ENCODE measurements around the gene TNS3. TPM values are rescaled to one million over a fixed set of nuclear protein-coding genes. Genes with fewer than 3 reads are reported as not detected.
"Not testable (repeated sequence)": the region's sequence is repeated elsewhere in the genome, so short reads cannot be mapped to it uniquely, and the experiment has no call there.

Gene TNS3
- total and polyA plus RNA-seq, 2 of the 13 experiments (the other 11 are each of a cell fraction or from before 2014, with no cell fraction given), result 52.9 to 55.7 TPM

DNA sequence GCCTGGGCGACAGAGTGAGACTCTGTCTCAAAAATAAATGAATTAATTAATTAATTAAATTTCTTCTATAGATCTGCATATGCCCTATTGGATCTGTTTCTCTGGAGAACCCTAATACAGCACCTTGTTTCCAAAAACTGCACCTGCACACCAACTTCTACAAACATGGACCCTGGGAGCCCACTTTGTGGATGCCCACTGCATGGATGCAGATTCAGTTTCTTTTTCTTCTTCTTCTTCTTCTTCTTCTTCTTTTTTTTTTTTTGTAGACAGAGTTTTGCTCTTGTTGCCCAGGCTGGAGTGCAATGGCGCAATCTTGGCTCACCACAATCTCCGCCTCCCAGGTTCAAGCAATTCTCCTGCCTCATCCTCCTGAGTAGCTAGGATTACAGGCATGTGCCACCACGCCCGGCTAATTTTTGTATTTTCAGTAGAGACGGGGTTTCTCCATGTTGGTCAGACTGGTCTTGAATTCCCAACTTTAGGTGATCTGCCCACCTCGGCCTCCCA, 4.3 kb upstream of the TNS3 start:
- H4K20me1 ChIP-seq (ENCODE audit: insufficient read depth, low read length); H3K27ac ChIP-seq (ENCODE audit: extremely low read length, insufficient read depth, low read length); DNase-seq (ENCODE audit: low spot score); intact Hi-C loops (cut with micrococcal nuclease; ENCODE audit: unreplicated experiment); BruUV-seq (replicated peaks); H2AFZ ChIP-seq (ENCODE audit: low read length); H3K9me3 ChIP-seq (ENCODE audit: low read length); H3K27me3 ChIP-seq (ENCODE audit: control insufficient read depth in 1 of 2, insufficient read depth in 2 of 2, low read length in 2 of 2); H3K36me3 ChIP-seq (replicated peaks in 1 of 2; ENCODE audit: control insufficient read depth in 1 of 2, insufficient read depth in 2 of 2, low read length in 2 of 2); H3K9ac ChIP-seq (ENCODE audit: insufficient read depth, low read depth, low read length); CTCF ChIA-PET (ENCODE audit: low intra/inter-chr PET ratio, low total read pairs); ATAC-seq; H3K4me3 ChIP-seq (replicated peaks in 1 of 3; ENCODE audit: insufficient read depth in 1 of 3, low read depth in 2 of 3, low read length in 3 of 3); FAIRE-seq; H3K79me2 ChIP-seq (ENCODE audit: insufficient read depth, low read length); in situ Hi-C loops (cut with HindIII; ENCODE audit: extremely low pct_ligation_motif_present, low pct_unique_long_range_greater_than_20kb); H3K4me2 ChIP-seq (ENCODE audit: low read depth, low read length): not testable (repeated sequence)
- WGBS (ENCODE audit: low lambda C conversion rate), result 94% methylated on average over 7 of the region's 7 CpGs
- POLR2A ChIA-PET, result interaction anchor here (1.0 to 2.9 kb wide), 3 partner anchors 10 to 15 kb away, joined by 4 to 11 read pairs (median 4); no protein-coding TSS in a partner anchor
- peaks cover 36% of the 10 kb centered on the region for H3K4me1 ChIP-seq (ENCODE audit: insufficient read depth, low read length)

DNA sequence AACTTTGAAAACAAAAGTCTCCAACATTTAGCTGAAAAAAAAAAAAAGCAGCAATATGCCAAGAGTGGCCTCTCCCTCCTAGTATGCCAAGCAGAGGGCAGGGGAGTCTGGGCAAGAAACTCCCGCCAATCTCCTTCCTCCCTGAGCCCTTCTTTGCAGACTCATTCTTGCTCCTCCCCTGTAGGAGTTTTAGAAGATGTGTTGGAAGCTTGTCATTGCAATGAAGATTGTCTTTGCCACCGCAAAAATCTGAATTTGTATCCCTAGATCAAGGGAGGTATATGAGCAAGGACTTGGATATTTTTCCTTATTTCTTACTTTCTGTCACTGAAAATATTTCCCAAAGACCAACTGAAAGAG, 2.6 kb upstream of the TNS3 start:
- no peaks in the 10 kb centered on the region for H3K9me3 ChIP-seq (ENCODE audit: low read length)
- no peak overlapping the region for H3K4me2 ChIP-seq (ENCODE audit: low read depth, low read length)
- intact Hi-C loops (cut with micrococcal nuclease; ENCODE audit: unreplicated experiment), result loop anchor here (5.0 kb wide), 3 partner anchors 38 to 233 kb away; no protein-coding TSS in a partner anchor
- DNase-seq (ENCODE audit: low spot score), result no peak
- H3K9ac ChIP-seq (ENCODE audit: insufficient read depth, low read depth, low read length), result no peak overlapping the region
- no peaks in the 10 kb centered on the region; a peak in 1 of 5 replicates for H3K36me3 ChIP-seq (replicated peaks in 1 of 2; ENCODE audit: control insufficient read depth in 1 of 2, insufficient read depth in 2 of 2, low read length in 2 of 2)
- H3K79me2 ChIP-seq (ENCODE audit: insufficient read depth, low read length), result peaks cover 18% of the 10 kb centered on the region
- H2AFZ ChIP-seq (ENCODE audit: low read length), result no peak overlapping the region
- no TSS peak for BruUV-seq (replicated peaks)
- H3K4me1 ChIP-seq (ENCODE audit: insufficient read depth, low read length), result peaks cover 33% of the 10 kb centered on the region
- ChIA-PET POLR2A (no interaction called here), CTCF (ENCODE audit: low intra/inter-chr PET ratio, low total read pairs) (no interaction called here)
- TF ChIP-seq SP140L (CRISPR knock-in tag; IDR thresholded peaks at IDR 0.05; ENCODE audit: borderline replicate concordance), result no peak
- TF ChIP-seq SOX6 (IDR thresholded peaks at IDR 0.05), result no peak
- TF ChIP-seq SOX6 (CRISPR knock-in tag; IDR thresholded peaks at IDR 0.05), result no peak
- TF ChIP-seq SCMH1 (CRISPR knock-in tag; IDR thresholded peaks at IDR 0.05; ENCODE audit: borderline replicate concordance), result no peak
- TF ChIP-seq, protein P1, sequence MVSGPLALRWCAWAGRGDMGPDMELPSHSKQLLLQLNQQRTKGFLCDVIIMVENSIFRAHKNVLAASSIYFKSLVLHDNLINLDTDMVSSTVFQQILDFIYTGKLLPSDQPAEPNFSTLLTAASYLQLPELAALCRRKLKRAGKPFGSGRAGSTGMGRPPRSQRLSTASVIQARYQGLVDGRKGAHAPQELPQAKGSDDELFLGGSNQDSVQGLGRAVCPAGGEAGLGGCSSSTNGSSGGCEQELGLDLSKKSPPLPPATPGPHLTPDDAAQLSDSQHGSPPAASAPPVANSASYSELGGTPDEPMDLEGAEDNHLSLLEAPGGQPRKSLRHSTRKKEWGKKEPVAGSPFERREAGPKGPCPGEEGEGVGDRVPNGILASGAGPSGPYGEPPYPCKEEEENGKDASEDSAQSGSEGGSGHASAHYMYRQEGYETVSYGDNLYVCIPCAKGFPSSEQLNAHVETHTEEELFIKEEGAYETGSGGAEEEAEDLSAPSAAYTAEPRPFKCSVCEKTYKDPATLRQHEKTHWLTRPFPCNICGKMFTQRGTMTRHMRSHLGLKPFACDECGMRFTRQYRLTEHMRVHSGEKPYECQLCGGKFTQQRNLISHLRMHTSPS (CRISPR knock-in tag; IDR thresholded peaks at IDR 0.05; ENCODE audit: low read depth), result no peak
- no peak for TF ChIP-seq ZNF607 (CRISPR knock-in tag; IDR thresholded peaks at IDR 0.05; ENCODE audit: borderline replicate concordance)
- no peak for TF ChIP-seq ZNF468 (CRISPR knock-in tag; IDR thresholded peaks at IDR 0.05)
- TF ChIP-seq, protein P2, sequence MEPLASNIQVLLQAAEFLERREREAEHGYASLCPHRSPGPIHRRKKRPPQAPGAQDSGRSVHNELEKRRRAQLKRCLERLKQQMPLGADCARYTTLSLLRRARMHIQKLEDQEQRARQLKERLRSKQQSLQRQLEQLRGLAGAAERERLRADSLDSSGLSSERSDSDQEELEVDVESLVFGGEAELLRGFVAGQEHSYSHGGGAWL (CRISPR knock-in tag; IDR thresholded peaks at IDR 0.05), result no peak
- no peak for TF ChIP-seq CBX1 (IDR thresholded peaks at IDR 0.05; ENCODE audit: low read depth)
- no peak for TF ChIP-seq NFE2 (CRISPR knock-in tag; IDR thresholded peaks at IDR 0.05)
- TF ChIP-seq ZNF772 (CRISPR knock-in tag; IDR thresholded peaks at IDR 0.05), result no peak
- no peak for TF ChIP-seq TBP (CRISPR knock-in tag; IDR thresholded peaks at IDR 0.05)
- TF ChIP-seq ETV5 (CRISPR knock-in tag; IDR thresholded peaks at IDR 0.05; ENCODE audit: borderline replicate concordance), result no peak
- H4K20me1 ChIP-seq (ENCODE audit: insufficient read depth, low read length), result peaks cover 4% of the 10 kb centered on the region; the same call in 1 of the 2 replicates
- no peak for ATAC-seq
- WGBS (ENCODE audit: low lambda C conversion rate), result 94% methylated on average over 2 of the region's 2 CpGs
- H3K27me3 ChIP-seq (ENCODE audit: control insufficient read depth in 1 of 2, insufficient read depth in 2 of 2, low read length in 2 of 2), result no peaks in the 10 kb centered on the region; a peak in 1 of 5 replicates
- in situ Hi-C loops (cut with HindIII; ENCODE audit: extremely low pct_ligation_motif_present, low pct_unique_long_range_greater_than_20kb), result no loop called here
- H3K27ac ChIP-seq (ENCODE audit: extremely low read length, insufficient read depth, low read length), result no peak overlapping the region
- no peak for FAIRE-seq
- H3K4me3 ChIP-seq (replicated peaks in 1 of 3; ENCODE audit: insufficient read depth in 1 of 3, low read depth in 2 of 3, low read length in 3 of 3), result no peak overlapping the region

Measured in HepG2 (cell line).